ENCODE data around the gene DTX1.

Gene DTX1

GRCh38 chr12:113054948-113055486, 1.5 kb upstream of the DTX1 start:
- DNase-seq (ENCODE audit: extremely low read depth in 1 of 2, low read depth in 1 of 2), result no peak

- DNase-seq (ENCODE audit: extremely low read depth in 1 of 2, low read depth in 1 of 2), result no peak
Observed at GRCh38 chr12:113055594-113056380, 743 bp upstream of the DTX1 start.

DNA sequence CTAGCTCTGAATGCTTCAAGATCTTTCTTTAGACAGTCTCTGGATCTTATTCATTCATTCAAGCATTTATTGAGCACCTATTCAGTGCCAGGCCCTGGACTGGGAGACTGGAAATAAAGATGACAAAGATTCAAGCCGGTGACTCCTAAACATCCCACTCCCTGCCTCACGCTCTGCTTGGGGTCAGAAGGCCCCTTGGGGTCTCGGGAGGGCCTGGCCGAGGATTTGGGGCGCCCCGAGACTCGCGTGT, 224 bp upstream of the DTX1 start:
- no peak for DNase-seq (ENCODE audit: extremely low read depth in 1 of 2, low read depth in 1 of 2)

DNA sequence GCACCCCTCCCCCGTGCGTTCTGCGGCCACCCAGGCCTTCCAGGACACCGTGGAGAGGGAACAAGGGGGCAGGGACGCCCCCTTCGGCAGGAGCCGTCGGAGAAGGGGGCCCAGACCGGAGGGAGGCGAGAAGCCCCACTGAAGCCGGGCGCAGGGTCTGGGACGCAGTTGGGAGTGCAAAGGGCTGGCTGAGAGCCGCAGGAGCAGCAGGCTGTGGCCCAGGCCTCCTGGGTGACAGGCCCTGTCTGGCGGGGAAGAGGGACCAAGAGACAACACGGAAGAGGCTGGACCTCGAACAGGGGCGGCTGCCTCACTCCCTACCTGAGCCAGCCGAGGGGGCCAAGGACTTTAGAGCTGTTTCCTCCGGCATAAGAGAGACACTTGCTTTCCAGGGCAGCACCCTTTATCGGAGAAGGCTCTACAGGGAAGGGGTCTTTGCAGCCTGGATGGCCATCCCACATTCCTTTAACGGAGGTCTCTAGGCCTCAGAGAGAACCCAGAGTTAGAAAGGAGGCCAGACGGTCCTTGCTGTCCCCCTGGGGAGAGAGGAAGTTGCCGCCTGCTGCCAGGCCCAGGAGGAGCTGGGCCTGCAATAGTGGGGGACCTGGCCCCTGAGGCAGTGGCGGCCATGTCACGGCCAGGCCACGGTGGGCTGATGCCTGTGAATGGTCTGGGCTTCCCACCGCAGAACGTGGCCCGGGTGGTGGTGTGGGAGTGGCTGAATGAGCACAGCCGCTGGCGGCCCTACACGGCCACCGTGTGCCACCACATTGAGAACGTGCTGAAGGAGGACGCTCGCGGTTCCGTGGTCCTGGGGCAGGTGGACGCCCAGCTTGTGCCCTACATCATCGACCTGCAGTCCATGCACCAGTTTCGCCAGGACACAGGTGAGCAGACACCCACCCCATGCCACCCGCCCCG, 1.3 kb downstream of the DTX1 start:
- no peak for DNase-seq (ENCODE audit: extremely low read depth in 1 of 2, low read depth in 1 of 2)

DNA sequence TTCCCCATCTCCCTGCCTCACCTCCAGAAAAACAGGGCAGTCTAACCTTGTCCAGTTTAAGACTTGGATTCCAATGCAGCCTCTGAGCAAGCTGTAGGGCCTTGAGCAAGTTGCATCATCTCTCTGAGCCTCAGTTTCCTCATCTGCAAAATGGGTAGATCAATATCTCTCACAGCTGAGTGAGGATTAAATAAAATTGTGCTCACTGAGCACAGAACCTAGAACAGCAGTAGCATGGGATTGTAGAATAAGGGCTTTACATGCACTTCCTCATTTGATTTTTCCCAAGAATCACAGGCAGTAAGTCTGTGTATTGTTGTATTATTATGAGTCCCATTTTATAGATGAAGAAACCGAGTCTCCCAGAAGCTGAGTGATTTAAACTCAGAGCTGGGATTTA, 2.0 kb downstream of the DTX1 start:
- DNase-seq (ENCODE audit: extremely low read depth in 1 of 2, low read depth in 1 of 2), result no peak

GRCh38 chr12:113059071-113059595, 2.6 kb downstream of the DTX1 start:
- DNase-seq (ENCODE audit: extremely low read depth in 1 of 2, low read depth in 1 of 2), result no peak

- DNase-seq (ENCODE audit: extremely low read depth in 1 of 2, low read depth in 1 of 2), result no peak
Observed at GRCh38 chr12:113060336-113060960, 3.9 kb downstream of the DTX1 start.

- DNase-seq (ENCODE audit: extremely low read depth in 1 of 2, low read depth in 1 of 2), result no peak
Observed at GRCh38 chr12:113061061-113061694, 4.6 kb downstream of the DTX1 start.

- no peak for DNase-seq (ENCODE audit: extremely low read depth in 1 of 2, low read depth in 1 of 2)
Observed at GRCh38 chr12:113062502-113063395, 6.2 kb downstream of the DTX1 start.

DNA sequence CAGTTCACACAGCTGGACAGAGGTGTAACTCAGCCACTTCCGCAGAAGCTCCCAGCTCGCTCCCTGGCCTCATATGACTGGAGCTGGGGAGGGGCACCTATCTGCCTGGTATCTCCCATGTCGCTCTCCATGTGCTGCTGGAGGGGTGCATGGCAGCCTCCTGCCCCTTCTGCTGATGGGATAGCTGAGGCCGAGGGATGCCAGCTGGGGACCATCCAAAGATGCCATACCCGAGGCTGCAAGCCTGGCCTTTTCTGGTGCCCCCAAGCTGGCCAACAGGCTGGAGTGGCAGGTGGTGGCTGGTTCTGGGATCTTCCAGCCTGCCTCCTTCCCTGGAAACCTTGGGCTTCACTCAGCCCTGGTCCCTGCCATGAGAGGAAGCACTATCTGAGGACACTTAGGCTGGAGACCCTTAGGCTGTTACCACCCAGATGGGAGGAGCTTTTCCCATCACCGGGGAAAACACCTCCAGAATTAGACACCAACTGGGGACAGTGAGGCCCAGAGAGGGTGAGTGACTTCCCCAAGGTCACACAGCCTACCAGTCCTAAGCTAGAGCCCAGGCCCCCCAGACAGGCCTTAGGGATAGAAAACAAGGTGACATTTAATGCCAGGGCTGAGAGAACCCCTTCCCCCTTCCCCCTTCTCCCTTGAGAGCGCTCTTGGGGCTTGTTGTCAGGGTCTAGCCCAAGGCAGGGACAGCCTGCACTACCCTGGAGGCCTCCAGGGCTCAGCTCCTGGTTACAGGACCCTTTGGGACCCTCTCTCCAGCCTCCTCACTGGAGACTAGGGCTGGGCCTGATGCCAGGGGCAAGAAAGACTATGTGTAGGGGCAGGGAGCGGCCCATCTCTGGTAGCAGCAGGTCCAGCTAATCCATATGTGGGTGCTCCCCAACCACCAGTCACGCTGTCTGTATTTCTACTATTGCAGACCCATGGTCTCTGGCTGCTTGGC, 7.1 kb downstream of the DTX1 start:
- no peak for DNase-seq (ENCODE audit: extremely low read depth in 1 of 2, low read depth in 1 of 2)

DNA sequence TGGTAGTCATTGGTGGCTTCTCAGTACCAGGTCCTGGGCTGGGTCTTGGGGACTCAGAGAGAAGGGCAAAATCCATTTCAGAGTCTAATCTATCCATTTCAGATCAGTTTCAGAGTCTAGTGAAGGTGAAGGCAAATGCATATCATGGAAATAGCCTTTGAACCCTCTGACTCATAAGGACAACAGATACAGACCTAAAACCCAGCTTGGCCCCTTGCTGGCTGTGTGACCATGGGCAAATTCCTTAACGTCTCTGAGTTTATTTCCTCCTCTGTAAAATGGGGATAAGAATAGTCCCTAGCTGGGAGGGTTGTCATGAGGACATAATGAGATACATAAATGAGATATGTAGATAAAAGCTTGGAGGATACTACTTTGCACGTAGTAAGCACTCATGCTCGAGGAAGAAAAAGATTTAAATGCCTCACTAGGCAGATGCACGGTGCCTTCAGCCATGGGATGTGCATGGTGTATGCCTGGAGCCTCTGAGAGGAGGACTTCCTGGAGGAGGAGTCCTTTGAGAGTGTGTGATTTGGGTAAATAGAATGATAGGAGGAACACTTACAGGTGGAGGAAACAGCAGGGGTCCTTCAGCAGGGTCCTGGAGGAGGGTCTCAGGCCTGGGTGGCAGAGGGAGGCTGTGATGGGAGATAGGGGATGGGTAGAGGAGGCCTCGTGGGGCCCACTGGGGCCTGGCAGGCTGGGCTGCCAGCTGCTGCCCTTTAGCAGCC, 8.0 kb downstream of the DTX1 start:
- DNase-seq (ENCODE audit: extremely low read depth in 1 of 2, low read depth in 1 of 2), result no peak

DNA sequence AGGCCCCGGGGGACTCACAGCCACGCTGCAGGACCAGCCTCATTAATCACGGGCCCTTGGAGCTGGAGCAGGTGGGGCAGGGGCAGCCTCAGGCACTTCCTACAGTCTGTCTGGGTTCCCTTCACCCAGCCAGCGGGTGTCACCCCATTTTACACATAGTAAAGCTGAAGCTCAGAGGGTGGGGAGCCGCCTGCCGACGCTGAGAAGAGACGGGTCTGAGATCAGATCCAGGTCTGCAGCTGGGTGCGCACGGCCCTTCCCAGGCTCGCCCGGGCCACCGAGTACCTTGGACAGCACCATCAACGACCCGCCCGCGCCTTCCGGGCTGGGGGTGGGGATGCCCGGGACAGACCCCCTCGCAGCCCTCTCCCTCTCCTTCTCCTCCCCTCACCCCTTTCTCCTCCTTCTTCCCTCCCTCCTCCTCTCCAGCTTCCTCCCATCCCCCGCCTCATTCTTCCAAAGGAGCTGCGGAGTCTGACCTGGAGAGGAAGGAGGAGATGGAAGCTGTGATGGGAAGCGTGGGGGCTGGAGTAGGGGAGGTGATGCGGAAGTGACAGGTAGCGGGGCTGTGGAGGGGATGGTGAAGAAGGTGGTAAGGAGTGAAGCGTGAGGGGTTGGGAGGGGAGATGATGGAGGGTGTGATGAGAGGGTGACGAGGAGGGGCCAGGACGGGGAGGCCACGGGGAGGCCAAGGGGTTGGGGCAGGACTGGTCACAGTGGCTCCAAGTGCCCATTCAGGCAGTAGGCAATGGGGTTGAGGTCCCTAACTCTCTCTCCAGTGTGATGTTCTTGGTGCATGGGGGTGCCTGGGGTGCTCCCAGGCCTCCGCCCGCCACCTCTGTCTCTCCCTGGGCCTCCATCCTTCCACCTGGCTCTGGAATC, 8.8 kb downstream of the DTX1 start:
- DNase-seq (ENCODE audit: extremely low read depth in 1 of 2, low read depth in 1 of 2), result no peak

GRCh38 chr12:113066813-113067400, 10.4 kb downstream of the DTX1 start:
- no peak for DNase-seq (ENCODE audit: extremely low read depth in 1 of 2, low read depth in 1 of 2)

DNA sequence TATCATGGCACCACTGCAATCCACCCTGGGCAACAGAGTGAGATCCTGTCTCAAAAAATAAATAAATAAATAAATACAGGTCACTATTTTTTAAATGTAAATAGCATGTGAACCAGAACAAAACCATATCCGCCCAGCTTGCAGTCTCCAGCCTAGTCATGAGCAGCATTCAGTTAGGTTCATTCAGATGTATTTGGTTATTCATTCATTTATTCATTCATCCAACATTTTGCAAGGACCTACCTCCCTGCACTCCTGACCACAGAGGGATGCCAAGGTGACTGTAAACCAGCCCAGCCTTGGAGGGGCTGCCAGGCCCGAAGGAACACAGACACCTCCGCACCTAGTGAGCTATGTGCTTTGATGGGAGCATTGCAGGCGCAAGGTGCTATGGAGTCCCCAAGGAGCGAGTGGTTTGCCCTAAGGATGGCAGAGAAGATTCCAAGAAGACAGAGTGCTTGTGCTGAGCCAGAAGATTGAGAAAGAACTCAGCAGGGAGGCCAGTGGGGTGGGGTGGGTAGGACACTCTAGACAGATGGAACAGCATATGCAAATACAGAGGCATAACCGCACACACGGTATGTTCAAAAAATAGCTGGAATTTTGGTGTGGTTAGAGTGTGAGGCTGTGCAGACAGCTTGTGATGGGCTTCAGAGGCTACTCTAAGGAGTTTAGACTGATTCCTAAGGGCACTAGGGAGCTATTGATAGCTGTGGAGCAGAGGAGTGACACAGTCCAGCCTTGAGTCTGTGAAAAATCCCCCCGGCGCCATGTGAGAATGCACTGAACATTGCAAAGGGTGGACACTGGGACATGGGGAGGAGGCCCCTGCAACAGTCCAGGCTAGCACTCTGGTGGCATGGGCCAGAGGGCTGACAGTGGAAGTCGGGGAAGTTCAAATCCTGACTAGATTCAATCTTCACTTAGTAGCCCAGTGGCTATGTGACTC, 11.7 kb downstream of the DTX1 start:
- no peak for DNase-seq (ENCODE audit: extremely low read depth in 1 of 2, low read depth in 1 of 2)

DNA sequence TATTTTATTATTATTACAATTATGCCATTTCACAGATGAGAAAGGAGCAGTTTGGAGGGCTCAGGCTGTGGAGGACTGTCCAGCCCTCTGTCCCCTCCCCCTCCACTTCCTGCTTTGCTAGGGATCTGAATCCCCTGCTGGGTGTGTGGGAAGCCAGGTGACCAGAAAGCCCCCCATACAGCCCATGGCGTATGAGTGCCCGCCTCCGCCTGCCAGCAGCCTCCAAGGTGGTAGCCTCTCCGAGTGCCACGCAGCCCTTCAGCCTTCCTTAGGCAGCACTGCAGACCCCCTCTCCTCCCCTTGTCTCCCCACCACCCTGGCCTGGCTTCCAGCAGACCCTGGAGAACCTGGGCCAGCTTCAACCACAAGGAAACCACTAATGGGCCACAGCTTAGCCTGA, 12.6 kb downstream of the DTX1 start:
- no peak for DNase-seq (ENCODE audit: extremely low read depth in 1 of 2, low read depth in 1 of 2)

GRCh38 chr12:113069751-113070116, 13.2 kb downstream of the DTX1 start:
- no peak for DNase-seq (ENCODE audit: extremely low read depth in 1 of 2, low read depth in 1 of 2)

All from activated CD8-positive, alpha-beta memory T cell treated with anti-CD3 and anti-CD28 coated beads for 1 hour (primary cell).